Fibroblast of upper back skin (primary cell): ENCODE measurements around the gene ACVR1.
A peak's percentile ranks its signal among the peaks of the same experiment; 100 is the strongest.
"Not testable (repeated sequence)": the region's sequence is repeated elsewhere in the genome, so short reads cannot be mapped to it uniquely, and the experiment has no call there.

Experiments used
- DNase-seq: peaks from one replicate; pipeline ENCODE4 v3.0.0-alpha.2; 2013

The ACVR1 gene

GRCh38 chr2:157788201-157788600, 87.9 kb downstream of the ACVR1 start:
- DNase-seq = no peak

- DNase-seq = no peak
Observed at GRCh38 chr2:157787364-157787938, 88.7 kb downstream of the ACVR1 start.

- no peak for DNase-seq
Observed at GRCh38 chr2:157786663-157787363, 89.3 kb downstream of the ACVR1 start.

- DNase-seq = peak; percentile 58
Observed at GRCh38 chr2:157785866-157786662, 90.1 kb downstream of the ACVR1 start.

- peak; percentile 53 for DNase-seq
Observed at GRCh38 chr2:157785200-157785599, 90.9 kb downstream of the ACVR1 start.

- DNase-seq = no peak
Observed at GRCh38 chr2:157784823-157785175, 91.3 kb downstream of the ACVR1 start.

GRCh38 chr2:157784169-157784822, 91.8 kb downstream of the ACVR1 start:
- peak; percentile 23 for DNase-seq

GRCh38 chr2:157783245-157783644, 92.9 kb downstream of the ACVR1 start:
- no peak for DNase-seq

GRCh38 chr2:157782057-157782845, 93.9 kb downstream of the ACVR1 start:
- DNase-seq = peak; percentile 29

- no peak for DNase-seq
Observed at GRCh38 chr2:157780211-157780610, 95.9 kb downstream of the ACVR1 start.

GRCh38 chr2:157779794-157780193, 96.3 kb downstream of the ACVR1 start:
- DNase-seq = no peak

- peak; percentile 63 for DNase-seq
Observed at GRCh38 chr2:157777427-157777826, 98.7 kb downstream of the ACVR1 start.

GRCh38 chr2:157771234-157771633, 104.9 kb downstream of the ACVR1 start:
- no peak for DNase-seq

- no peak for DNase-seq
Observed at GRCh38 chr2:157769856-157770255, 106.3 kb downstream of the ACVR1 start.

GRCh38 chr2:157764386-157764785, 111.7 kb downstream of the ACVR1 start:
- DNase-seq = no peak

GRCh38 chr2:157761520-157761919, 114.6 kb downstream of the ACVR1 start:
- peak; percentile 70 for DNase-seq

GRCh38 chr2:157760949-157761348, 115.2 kb downstream of the ACVR1 start:
- no peak for DNase-seq

GRCh38 chr2:157759855-157760254, 116.3 kb downstream of the ACVR1 start:
- no peak for DNase-seq

- DNase-seq = no peak
Observed at GRCh38 chr2:157758586-157758985, 117.5 kb downstream of the ACVR1 start.

GRCh38 chr2:157757500-157757899, 118.6 kb downstream of the ACVR1 start:
- DNase-seq = no peak

- not testable (repeated sequence) for DNase-seq
Observed at GRCh38 chr2:157756447-157756846, 119.7 kb downstream of the ACVR1 start.

- DNase-seq = peak; percentile 72
Observed at GRCh38 chr2:157751462-157752058, 124.6 kb downstream of the ACVR1 start.
